ENCODE measurements around the gene RNU6-9. TPM values are rescaled to one million over a fixed set of nuclear protein-coding genes. Genes with fewer than 3 reads are reported as not detected.
A peak's percentile ranks its signal among the peaks of the same experiment; 100 is the strongest.

The RNU6-9 gene
- total RNA-seq, 4 donors from 2014 or later, result not detected

DNA sequence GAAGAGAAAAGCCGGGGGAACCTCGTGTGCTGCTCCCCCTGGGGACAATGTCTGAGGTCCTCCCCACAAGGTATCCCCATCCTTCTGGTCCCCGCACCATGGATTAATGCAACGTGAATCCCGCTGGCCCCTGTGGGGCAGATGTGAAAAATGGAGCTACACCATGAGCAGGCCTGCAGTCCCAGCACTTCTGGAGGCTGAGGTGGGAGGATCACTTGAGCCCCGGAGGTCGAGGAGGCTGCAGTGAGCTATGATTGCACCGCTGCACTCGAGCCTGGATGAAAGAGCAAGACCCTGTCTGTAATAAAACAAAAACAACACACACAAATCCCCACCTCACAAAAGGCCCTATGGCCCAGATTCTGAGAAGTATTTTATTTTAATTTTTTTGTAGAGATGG lies 35.0 kb upstream of the RNU6-9 start:
- H3K27me3 ChIP-seq, result peaks cover 0 to 27% of the 10 kb centered on the region in 2 donors
- peaks cover 0 to 17% of the 10 kb centered on the region in 2 donors for H3K4me1 ChIP-seq
- H3K36me3 ChIP-seq, result no peaks in the 10 kb centered on the region
- no peak overlapping the region for H3K27ac ChIP-seq
- intact Hi-C loops (cut with DNase I; ENCODE audit: low total_unique reads), result no loop called here
- H3K9me3 ChIP-seq, result no peaks in the 10 kb centered on the region
- H3K4me3 ChIP-seq, result no peak overlapping the region
- no peak for DNase-seq
- no peak for TF ChIP-seq POLR2A (IDR thresholded peaks at IDR 0.05)
- TF ChIP-seq, protein P1, sequence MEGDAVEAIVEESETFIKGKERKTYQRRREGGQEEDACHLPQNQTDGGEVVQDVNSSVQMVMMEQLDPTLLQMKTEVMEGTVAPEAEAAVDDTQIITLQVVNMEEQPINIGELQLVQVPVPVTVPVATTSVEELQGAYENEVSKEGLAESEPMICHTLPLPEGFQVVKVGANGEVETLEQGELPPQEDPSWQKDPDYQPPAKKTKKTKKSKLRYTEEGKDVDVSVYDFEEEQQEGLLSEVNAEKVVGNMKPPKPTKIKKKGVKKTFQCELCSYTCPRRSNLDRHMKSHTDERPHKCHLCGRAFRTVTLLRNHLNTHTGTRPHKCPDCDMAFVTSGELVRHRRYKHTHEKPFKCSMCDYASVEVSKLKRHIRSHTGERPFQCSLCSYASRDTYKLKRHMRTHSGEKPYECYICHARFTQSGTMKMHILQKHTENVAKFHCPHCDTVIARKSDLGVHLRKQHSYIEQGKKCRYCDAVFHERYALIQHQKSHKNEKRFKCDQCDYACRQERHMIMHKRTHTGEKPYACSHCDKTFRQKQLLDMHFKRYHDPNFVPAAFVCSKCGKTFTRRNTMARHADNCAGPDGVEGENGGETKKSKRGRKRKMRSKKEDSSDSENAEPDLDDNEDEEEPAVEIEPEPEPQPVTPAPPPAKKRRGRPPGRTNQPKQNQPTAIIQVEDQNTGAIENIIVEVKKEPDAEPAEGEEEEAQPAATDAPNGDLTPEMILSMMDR (IDR thresholded peaks at IDR 0.05), result no peak

DNA sequence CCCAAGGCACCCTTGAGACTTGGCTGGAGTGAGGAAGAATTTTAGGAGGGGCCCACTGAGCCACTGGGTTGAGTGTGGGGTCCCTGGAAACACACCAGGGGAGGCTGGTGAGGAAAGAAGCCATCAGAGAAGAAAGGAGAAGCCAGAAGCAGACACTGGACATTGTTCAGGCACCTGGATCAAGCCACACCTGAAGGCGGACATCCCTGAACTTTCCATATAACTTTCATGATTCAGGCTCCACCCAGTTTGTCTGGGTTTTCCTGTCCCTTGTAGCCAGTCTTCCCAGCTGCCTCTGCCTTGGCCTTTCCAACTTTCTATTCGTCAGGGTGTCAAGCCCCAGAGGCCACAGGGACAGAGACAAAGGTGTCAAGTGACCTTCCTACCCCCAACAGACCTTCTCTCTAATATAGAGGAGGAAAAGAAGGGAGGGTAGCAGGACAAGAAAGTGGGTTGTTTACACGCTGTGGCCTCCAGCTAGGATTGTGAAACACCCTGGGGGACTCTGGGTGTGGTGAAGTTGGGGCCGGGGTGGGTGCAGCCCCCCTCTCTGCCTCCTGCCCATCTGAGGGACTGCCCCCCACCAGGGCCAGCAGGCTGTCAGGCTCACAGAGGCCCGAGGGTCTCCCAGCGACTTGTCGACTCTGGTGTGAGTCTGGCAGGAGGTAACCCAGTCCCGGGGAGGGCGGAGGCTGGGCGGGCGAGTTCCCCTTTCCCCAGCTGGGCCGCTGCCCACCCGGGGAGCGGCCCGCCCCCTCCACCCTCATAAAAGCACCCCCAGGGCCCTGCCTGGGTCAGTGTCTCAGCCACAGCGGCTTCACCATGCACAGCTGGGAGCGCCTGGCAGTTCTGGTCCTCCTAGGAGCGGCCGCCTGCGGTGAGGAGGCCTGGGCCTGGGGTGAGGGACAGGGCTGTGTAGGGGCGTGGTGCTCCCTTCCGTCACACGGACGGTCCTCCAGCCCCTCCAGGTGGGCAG lies 34.1 kb upstream of the RNU6-9 start, which contains the start of gene CFD:
TSS of gene CFD (plus strand) at position 797 of the 976 bp plus-strand sequence. CDS start at position 823, 26 bp downstream.
- H3K4me1 ChIP-seq, result peaks cover 0 to 17% of the 10 kb centered on the region in 2 donors
- H3K9me3 ChIP-seq, result no peaks in the 10 kb centered on the region
- H3K36me3 ChIP-seq, result no peaks in the 10 kb centered on the region
- H3K27ac ChIP-seq, result peak within 1 kb of the TSS in 1 of 2 donors; percentile 27
- intact Hi-C loops (cut with DNase I; ENCODE audit: low total_unique reads), result no loop called here
- peak within 1 kb of the TSS in 1 of 2 donors; percentile 7 for H3K4me3 ChIP-seq
- TF ChIP-seq, protein P1 (IDR thresholded peaks at IDR 0.05), result no peak
- TF ChIP-seq POLR2A (IDR thresholded peaks at IDR 0.05), result peak in 1 of 2 donors; percentile 20
- peaks cover 0 to 26% of the 10 kb centered on the region in 2 donors for H3K27me3 ChIP-seq
- DNase-seq, result no peak

DNA sequence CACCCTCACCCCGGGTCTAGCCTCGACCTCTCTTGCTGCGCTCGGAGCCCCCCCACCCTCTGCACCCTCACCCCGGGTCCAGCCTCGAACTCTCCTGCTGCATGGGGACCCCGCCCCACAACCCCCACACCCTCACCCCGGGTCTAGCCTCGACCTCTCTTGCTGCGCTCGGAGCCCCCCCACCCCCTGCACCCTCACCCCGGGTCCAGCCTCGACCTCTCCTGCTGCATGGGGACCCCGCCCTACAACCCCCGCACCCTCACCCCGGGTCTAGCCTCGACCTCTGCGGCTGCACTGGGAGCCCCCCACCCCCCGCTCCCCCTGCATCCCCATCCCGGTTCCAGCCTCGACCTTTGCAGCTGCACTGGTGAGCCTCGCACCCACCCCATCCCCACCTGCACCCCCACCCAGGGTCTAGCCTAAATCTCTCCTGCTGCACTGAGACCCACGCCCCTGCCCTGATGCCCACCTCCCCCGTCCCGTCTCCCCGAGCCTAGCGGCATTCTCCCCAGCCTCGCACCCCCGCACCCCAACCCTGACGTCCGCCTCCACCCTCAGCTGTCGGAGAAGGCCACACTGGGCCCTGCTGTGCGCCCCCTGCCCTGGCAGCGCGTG lies 32.0 kb upstream of the RNU6-9 start:
- DNase-seq, result no peak
- peaks cover 0 to 20% of the 10 kb centered on the region in 2 donors for H3K27me3 ChIP-seq
- no peaks in the 10 kb centered on the region for H3K36me3 ChIP-seq
- no peak overlapping the region for H3K4me3 ChIP-seq
- H3K27ac ChIP-seq, result no peak overlapping the region
- peaks cover 0 to 17% of the 10 kb centered on the region in 2 donors for H3K4me1 ChIP-seq
- H3K9me3 ChIP-seq, result no peaks in the 10 kb centered on the region
- intact Hi-C loops (cut with DNase I; ENCODE audit: low total_unique reads), result loop anchor here (10.0 kb wide), 1 partner anchor 124 kb away; the partner anchor contains the start of gene WDR18
- TF ChIP-seq, protein P1 (IDR thresholded peaks at IDR 0.05), result no peak
- TF ChIP-seq POLR2A (IDR thresholded peaks at IDR 0.05), result no peak

DNA sequence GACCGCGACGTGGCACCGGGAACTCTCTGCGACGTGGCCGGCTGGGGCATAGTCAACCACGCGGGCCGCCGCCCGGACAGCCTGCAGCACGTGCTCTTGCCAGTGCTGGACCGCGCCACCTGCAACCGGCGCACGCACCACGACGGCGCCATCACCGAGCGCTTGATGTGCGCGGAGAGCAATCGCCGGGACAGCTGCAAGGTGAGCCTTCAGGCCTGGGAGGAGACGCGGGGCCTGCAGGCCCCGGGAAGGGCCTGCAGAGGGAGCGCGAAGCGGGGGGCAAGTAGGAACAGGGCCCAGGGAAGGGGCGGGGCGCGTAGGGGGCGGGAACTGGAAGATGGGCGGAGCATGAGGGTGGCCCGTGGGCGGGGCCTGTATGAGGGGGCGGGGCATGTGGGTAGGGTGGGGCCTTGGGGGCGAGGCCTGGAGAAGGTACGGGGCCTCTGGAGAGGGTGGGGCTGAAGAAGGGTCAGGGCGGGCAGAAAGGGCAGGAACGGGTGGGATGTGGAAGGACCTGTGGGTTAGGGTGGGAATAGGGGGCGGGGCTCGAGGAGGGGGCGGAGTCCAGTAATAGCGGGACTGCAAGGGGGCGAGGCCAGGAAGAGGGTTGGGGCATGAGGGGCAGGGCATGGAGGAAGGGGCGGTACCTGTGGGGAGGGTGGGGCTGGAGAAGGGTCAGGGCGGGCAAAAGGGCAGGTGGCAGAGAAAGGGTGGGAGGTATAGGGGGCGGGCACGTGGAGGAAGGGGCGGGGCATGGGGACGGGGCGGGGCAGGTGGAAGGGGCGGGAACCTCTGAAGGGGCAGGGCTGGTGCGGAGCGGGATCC lies 31.3 kb upstream of the RNU6-9 start:
- no peak for DNase-seq
- intact Hi-C loops (cut with DNase I; ENCODE audit: low total_unique reads), result loop anchor here (10.0 kb wide), 1 partner anchor 123 kb away; the partner anchor contains the start of gene WDR18
- no peak overlapping the region for H3K27ac ChIP-seq
- peaks cover 0 to 17% of the 10 kb centered on the region in 2 donors for H3K4me1 ChIP-seq
- no peaks in the 10 kb centered on the region for H3K36me3 ChIP-seq
- H3K9me3 ChIP-seq, result no peaks in the 10 kb centered on the region
- no peak overlapping the region for H3K4me3 ChIP-seq
- no peak for TF ChIP-seq POLR2A (IDR thresholded peaks at IDR 0.05)
- TF ChIP-seq, protein P1 (IDR thresholded peaks at IDR 0.05), result no peak
- H3K27me3 ChIP-seq, result peaks cover 0 to 20% of the 10 kb centered on the region in 2 donors

Measured in uterus (tissue), 4 donors.